Activated naive CD8-positive, alpha-beta T cell treated with anti-CD3 and anti-CD28 coated beads, Interleukin-2, amount 50 U/mL, for 24 hours (primary cell): Measurements from ENCODE around the gene LCMT2.

Source experiments
- ATAC-seq: fragments of 150-1000 bp; cut with Tn5 transposase; one replicate; pipeline ENCODE4 v1.10.0; 2021
- DNase-seq: peaks from one replicate; pipeline ENCODE4 v3.0.0; 2021
- H3K27ac Mint-ChIP-seq: one replicate; pipeline ENCODE4 v1.8.0; 2021; ENCODE audit warnings: mild to moderate bottlenecking, mixed read lengths
- H3K27me3 Mint-ChIP-seq: one replicate; pipeline ENCODE4 v1.8.0; 2021; ENCODE audit warnings: mixed read lengths
- H3K36me3 Mint-ChIP-seq: one replicate; pipeline ENCODE4 v1.8.0; 2021; ENCODE audit warnings: low read depth, mixed read lengths
- H3K4me1 Mint-ChIP-seq: one replicate; pipeline ENCODE4 v1.8.0; 2021; ENCODE audit warnings: mixed read lengths
- H3K4me3 Mint-ChIP-seq: one replicate; pipeline ENCODE4 v1.8.0; 2021; ENCODE audit warnings: mild to moderate bottlenecking, moderate library complexity, mixed read lengths
- H3K9me3 Mint-ChIP-seq: one replicate; pipeline ENCODE4 v1.8.0; 2021; ENCODE audit warnings: mixed read lengths

LCMT2 gene

DNA sequence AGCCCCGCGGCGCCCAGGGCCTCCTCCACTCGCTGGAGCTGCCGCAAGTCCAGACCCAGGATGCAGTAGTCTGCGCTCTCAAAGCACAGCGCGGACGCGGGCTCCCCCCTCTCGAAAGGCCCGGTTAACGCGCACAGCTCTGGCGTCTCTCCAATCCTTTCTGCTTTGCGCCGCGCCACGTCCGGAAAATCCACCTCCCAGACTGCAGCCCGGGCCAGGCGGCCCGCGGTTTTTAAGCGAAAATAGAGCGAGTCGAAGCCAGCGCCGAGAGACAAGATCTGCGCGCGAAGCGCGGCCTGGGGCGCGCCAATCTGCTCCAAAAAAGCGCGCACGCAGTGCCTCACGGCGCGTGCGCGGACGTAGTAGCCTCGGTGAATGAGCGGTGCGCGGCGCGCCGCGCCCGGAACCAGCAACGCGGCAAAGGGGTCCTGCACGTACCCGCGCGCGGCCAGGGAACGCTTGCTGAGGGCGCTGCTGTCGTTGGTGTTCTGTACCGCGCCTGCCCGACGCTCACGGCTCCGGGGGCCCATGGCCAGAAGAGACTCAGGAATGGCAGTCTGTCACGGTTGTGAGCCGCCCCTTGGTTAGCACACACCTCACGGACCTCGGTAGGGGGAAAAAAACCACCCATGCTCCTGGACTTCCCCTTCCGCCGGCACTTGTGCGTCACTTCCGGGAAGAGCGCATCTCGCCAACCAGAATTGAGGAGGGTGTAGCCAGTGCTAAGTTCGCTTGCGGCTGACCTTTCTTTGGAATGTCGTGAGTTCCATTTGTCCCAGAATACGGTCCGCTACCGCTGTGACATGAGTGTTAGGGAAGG is at the start of gene LCMT2:
Gene LCMT2 (minus strand): TSS at position 614 of the 820 bp plus-strand sequence. CDS start 84 bp downstream, at position 530.
- Mint-ChIP-seq H3K4me3 (peak within 1 kb of the TSS; percentile 91), H3K9me3 (no peaks in the 10 kb centered on the region), H3K36me3 (peaks cover 41% of the 10 kb centered on the region), H3K27me3 (no peaks in the 10 kb centered on the region), H3K4me1 (peaks cover 34% of the 10 kb centered on the region), H3K27ac (peak within 1 kb of the TSS; percentile 96)
- ATAC-seq (peak; percentile 94), DNase-seq (peak; percentile 90)

DNA sequence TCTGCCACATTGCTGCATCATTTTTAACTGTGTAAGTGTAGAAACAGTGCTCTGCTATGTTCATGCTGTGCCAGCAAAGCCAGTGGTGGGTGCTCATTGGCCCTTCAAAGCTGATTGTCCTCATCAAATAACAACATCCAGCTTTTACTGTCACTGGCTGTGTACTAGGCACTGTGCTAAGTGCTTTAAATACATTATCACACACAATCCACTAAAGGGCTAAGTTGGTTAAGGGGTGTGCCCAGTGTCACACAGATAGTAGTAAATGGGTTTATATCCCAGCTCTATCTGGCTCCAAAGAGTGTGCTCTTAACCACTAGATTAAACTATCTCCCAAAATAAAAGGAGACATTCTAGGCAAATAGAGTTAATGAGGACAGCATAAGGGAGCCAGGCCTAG is 48.2 kb upstream of the LCMT2 start:
- peaks cover 43% of the 10 kb centered on the region for H3K36me3 Mint-ChIP-seq
- ATAC-seq (no peak), DNase-seq (no peak)
- H3K9me3 Mint-ChIP-seq, result no peaks in the 10 kb centered on the region
- no peak overlapping the region for H3K27ac Mint-ChIP-seq
- peaks cover 4% of the 10 kb centered on the region for H3K4me1 Mint-ChIP-seq
- H3K4me3 Mint-ChIP-seq, result no peak overlapping the region
- no peaks in the 10 kb centered on the region for H3K27me3 Mint-ChIP-seq

DNA sequence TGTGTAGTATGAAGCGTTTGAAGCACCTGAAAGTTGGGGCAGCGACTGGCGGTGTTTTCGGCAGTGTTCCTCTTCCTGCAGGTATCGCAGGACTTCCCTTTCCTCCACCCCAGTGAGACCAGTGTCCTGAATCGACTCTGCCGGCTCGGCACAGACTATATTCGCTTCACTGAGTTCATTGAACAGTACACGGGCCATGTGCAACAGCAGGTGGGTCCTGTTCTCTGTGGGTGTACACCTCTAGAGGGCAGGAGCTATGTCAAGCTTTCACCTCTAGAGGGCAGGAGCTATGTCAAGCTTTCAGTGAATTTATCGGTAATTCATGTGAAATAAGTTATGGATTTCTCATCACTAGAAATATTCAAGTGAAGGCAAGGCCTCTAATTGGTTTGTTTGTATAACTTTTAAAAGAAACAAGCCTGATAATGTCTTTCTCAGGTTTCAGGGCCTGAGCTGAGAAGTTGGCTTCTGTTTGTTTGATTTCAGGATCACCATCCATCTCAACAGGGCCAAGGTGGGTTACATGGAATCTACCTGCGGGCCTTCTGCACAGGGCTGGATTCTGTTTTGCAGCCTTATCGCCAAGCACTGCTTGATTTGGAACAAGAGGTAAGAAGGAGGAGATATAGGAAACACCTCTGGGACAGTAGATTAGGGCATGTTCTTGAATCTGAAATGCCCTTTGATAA is 45.8 kb upstream of the LCMT2 start:
- H3K4me3 Mint-ChIP-seq, result no peak overlapping the region
- peaks cover 22% of the 10 kb centered on the region for H3K4me1 Mint-ChIP-seq
- no peaks in the 10 kb centered on the region for H3K27me3 Mint-ChIP-seq
- peaks cover 39% of the 10 kb centered on the region for H3K36me3 Mint-ChIP-seq
- ATAC-seq (peak; percentile 67), DNase-seq (peak; percentile 21)
- no peak overlapping the region for H3K27ac Mint-ChIP-seq
- H3K9me3 Mint-ChIP-seq, result no peaks in the 10 kb centered on the region

DNA sequence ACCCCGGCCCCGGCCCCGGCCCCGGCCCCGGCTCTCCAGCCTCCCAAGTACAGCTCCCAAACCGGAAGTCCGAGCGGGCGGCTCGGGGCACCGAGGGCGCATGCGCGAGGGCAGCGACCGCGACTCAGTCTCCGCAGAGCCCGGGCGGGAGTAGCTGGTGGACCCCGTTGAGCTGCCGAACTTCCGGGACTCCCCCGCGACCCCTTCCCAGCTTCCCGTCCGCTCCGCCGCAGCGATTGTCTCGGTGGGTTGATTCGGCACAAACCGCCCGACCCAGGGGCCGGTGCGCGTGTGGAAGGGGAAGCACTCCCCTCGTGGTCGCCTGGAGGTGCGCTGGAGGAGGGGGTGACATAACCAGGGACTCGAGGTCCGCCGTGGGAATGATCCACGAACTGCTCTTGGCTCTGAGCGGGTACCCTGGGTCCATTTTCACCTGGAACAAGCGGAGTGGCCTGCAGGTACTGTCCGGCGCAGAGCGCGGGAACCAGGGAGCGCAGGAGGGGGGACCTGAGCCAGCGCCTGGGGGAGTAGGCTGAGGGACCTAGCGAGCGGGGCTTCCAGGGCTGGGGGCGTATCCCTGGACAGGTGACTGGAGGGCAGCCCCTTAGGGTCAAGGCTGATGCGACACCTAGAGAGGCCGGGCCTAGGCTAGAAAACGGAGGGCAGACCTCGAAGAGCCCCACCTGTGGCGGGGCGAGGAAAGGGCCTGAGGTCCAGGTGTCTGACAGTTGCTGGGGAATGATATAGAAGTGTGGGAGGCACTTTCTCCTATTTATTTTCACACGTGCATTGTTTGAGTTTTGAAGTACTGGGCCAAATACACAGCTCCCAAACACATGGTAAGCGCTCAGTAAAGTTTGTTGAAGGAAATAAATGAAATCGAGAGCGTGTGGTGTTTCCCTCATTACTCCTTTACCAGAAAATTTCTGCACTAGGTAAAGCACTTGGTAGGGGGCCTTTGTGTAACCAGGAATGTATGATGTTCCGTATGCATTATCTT is 40.9 kb upstream of the LCMT2 start, which contains the start of the genes TUBGCP4 and ZSCAN29:
Gene TUBGCP4 (plus strand): TSS at position 127 of the 1,000 bp plus-strand sequence. CDS start 254 bp downstream, at position 381.
Gene ZSCAN29 (minus strand): TSS at position 69 of the 1,000 bp plus-strand sequence. CDS start 1,130 bp downstream, outside the sequence.
- Mint-ChIP-seq H3K9me3 (peaks cover 22% of the 10 kb centered on the region), H3K4me3 (peak within 1 kb of the TSS; percentile 90), H3K27ac (peak within 1 kb of the TSS; percentile 81), H3K36me3 (peaks cover 43% of the 10 kb centered on the region), H3K27me3 (no peaks in the 10 kb centered on the region), H3K4me1 (peaks cover 48% of the 10 kb centered on the region)
- ATAC-seq (peak; percentile 93), DNase-seq (peak; percentile 85)

DNA sequence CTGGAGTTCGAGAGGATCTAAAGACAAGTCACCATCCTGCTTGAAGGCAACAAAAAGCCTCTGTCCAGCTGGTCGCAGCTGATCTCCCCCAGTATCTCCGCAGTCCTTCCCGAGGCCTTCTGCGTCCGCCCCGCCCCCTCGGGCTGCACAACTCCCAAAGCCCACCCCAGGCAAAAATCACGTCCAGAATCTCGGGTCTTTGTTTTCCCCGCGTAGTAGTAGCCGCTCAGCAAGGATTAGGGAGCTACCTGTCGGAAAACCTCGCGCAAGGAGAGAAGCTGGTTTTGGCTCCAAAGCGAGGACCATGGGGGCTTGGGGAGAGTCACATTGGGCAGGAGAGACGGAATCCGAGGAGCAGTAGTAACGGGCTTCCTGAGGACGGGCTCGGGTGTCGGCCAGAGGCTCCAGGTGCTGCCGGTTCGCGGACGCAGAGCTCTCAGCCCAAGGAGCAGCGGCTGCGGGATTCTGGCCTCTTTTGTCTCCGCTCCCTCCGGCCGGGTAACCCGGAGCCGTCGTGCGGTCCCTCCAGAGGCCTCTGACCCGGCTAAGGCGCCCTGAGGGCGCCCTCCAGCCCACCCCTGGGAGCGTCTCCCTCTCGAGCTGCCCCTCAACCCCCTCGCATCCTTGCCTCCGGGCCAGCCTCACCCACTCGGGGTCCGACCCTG is 40.1 kb upstream of the LCMT2 start:
- Mint-ChIP-seq H3K36me3 (peaks cover 48% of the 10 kb centered on the region), H3K4me3 (peak overlapping the region; percentile 90), H3K4me1 (peaks cover 49% of the 10 kb centered on the region), H3K27me3 (no peaks in the 10 kb centered on the region), H3K27ac (peak overlapping the region; percentile 81), H3K9me3 (peaks cover 24% of the 10 kb centered on the region)
- ATAC-seq, result peak; percentile 60
- DNase-seq, result peak; percentile 9

DNA sequence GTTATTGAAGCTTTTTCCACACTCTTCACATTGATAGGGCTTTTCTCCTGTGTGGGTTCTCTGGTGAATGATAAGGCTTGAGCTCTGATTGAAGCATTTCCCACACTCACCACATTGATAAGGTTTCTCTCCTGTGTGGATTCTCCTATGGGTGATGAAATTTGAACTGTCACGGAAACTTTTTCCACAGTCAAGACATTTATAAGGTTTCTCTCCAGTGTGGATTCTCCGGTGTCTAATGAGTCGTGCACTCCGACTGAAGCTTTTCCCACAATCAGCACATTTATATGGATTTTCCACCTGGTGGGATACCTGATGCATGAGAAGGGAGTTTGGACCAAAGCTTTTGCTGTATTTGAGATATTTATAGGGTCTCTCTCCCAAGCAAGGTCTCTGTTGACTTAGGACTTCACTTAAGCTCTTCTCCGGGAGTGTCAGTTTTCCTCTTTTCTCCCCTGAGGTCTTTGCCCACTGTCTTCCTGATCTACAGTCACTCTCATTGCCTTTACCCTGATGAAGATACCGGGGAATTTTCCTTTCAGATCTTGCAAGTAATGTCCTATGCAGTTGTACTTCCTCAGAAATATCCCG is 31.0 kb upstream of the LCMT2 start:
- Mint-ChIP-seq H3K27me3 (no peaks in the 10 kb centered on the region), H3K36me3 (peaks cover 92% of the 10 kb centered on the region), H3K27ac (no peak overlapping the region)

DNA sequence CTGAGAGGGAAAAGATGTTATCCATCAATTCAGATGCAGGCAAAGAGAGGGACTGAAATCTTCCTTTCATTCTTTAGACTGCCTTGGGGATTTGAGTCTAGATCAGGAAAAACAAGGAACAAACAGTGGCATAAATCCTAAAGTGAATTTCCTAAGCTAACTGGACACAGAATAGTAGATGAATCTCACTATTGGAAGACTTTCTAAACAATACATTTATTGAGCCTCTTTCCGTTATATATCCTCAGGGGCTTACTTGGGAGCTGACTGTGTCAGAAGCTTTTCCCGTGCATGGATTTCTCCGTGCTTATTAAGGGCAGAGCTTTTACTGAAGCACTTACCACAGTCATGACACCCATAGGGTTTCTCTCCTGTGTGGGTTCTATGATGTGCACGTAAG is 30.4 kb upstream of the LCMT2 start:
- no peak overlapping the region for H3K4me3 Mint-ChIP-seq

More for the DNA sequence above, 31.0 kb upstream of the LCMT2 start:
- H3K9me3 Mint-ChIP-seq, result peaks cover 59% of the 10 kb centered on the region
- ATAC-seq (no peak), DNase-seq (no peak)
- H3K4me1 Mint-ChIP-seq, result peaks cover 4% of the 10 kb centered on the region
- no peak overlapping the region for H3K4me3 Mint-ChIP-seq

DNA sequence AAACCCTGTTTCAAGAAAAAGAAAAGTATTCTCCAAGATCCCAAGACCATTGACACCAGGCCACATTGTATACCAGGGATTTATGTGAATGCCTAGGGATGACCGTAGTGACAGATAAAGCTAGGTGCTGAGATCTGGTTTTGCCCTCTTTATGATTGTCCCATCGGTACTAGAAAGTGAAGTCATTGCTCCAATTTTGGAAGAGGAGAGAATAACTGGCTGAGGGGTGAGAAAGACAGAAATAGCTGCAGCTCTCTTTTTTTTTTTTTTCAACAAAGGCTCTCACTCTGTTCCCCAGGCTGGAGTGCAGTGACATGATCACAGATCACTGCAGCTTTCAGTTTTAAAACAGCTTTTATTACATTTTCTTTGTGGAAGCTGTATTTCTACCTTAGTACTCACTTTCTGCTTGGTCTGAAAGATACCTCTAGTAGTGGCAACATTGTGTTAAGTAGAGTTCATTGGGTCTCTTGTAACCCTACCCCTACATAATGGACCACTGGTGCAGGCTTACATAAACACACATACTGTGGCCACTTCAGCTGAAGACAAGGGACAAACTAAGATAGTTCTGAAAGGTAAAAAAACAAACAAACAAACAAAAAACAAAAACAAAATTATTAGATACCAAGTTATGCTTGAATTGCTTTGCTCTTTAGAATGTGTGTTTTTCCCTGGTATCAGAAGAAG is 22.5 kb upstream of the LCMT2 start:
- no peak for DNase-seq
- Mint-ChIP-seq H3K4me3 (no peak overlapping the region), H3K27ac (no peak overlapping the region), H3K36me3 (peaks cover 39% of the 10 kb centered on the region), H3K4me1 (peaks cover 9% of the 10 kb centered on the region), H3K9me3 (peaks cover under 1% of the 10 kb centered on the region), H3K27me3 (no peaks in the 10 kb centered on the region)
- no peak for ATAC-seq

More for the DNA sequence above, 30.4 kb upstream of the LCMT2 start:
- H3K27me3 Mint-ChIP-seq, result no peaks in the 10 kb centered on the region
- no peak overlapping the region for H3K27ac Mint-ChIP-seq
- peaks cover under 1% of the 10 kb centered on the region for H3K4me1 Mint-ChIP-seq
- ATAC-seq (no peak), DNase-seq (no peak)
- peaks cover 55% of the 10 kb centered on the region for H3K9me3 Mint-ChIP-seq
- peaks cover 91% of the 10 kb centered on the region for H3K36me3 Mint-ChIP-seq

DNA sequence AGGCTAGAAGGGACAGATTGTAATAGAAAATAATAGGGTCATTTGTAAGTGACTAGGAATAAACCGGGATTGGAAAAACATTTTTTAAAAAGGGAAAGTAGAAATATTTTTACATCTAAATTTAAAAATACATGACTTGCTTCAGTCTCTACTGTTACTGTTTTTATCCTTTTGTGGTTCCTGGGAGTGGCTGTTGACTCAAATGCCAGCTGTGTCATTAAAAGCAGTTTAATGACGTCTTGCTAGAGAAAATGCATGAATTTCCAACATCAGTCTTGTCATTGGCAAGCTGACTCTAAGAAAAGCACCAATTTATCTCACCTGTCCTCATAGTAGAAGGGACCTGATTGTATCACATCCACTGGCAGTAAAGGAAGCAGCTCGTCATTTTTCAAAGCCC is 16.7 kb upstream of the LCMT2 start:
- H3K36me3 Mint-ChIP-seq, result peaks cover 24% of the 10 kb centered on the region
- H3K27me3 Mint-ChIP-seq, result no peaks in the 10 kb centered on the region
- ATAC-seq, result no peak
- H3K4me1 Mint-ChIP-seq, result no peaks in the 10 kb centered on the region
- no peak overlapping the region for H3K27ac Mint-ChIP-seq
- DNase-seq, result no peak
- no peak overlapping the region for H3K4me3 Mint-ChIP-seq
- H3K9me3 Mint-ChIP-seq, result no peaks in the 10 kb centered on the region

DNA sequence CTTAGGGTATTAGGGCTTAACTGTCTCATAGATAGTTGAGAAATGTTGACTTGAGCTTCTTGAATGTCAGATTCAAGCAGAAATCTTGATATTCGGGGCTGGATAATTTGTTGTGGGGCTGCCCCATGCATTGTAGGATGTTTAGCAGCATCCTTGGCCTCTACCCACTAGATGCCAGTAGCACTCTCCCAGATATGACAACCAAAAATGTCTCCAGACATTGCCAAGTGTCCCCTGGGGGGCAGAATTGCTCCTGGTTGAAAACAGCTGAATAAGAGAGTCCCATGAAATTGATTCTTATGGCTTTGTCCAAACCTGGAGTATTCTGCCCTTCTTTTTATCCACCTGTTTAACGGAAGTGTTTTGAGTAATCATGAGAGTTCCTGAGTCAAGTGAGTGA is 15.9 kb upstream of the LCMT2 start:
- Mint-ChIP-seq H3K9me3 (no peaks in the 10 kb centered on the region), H3K27ac (no peak overlapping the region), H3K4me3 (no peak overlapping the region), H3K27me3 (no peaks in the 10 kb centered on the region), H3K36me3 (peaks cover 24% of the 10 kb centered on the region), H3K4me1 (no peaks in the 10 kb centered on the region)
- DNase-seq, result no peak
- no peak for ATAC-seq

- ATAC-seq, result peak; percentile 12
Measured at GRCh38 chr15:43330780-43331087, 361 bp upstream of the LCMT2 start.

DNA sequence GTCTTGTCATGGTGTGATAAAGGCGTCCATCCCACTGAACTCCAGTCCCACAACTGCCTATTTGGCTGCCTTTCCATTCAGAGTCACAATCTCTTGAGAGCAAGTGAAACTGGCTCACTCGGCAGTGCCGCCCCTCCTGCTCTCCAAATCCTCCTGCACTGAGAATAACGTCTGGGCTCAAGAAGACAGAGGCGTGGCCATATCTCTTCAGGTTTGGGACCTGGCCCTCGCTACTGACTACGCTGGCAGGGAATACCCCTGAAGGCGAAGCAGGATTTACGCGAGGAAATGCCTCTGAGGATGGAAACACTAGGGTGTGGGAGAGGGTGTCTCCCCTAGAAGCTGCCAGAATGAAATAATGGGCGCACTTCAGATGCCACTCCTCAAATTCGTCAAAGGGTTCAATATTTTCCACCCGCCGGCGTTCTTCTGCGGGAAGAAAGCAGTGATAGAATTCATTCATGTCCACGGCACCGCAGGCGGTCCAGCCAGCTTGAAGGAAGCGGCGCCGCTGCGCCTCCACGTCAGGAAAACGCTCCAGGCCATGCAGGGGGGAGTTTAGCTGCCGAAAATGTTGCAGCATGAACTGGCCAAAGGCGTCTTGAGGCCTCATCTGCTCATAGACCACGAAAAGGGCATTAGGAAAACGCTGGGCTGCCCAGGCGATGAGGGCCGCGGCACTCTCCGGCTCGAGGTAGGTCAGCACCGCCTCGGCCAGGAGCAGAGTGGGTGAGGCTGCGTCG is 985 bp downstream of the LCMT2 start:
- peaks cover 38% of the 10 kb centered on the region for H3K36me3 Mint-ChIP-seq
- peak overlapping the region; percentile 91 for H3K4me3 Mint-ChIP-seq
- H3K27ac Mint-ChIP-seq, result peak overlapping the region; percentile 96
- H3K27me3 Mint-ChIP-seq, result no peaks in the 10 kb centered on the region
- no peaks in the 10 kb centered on the region for H3K9me3 Mint-ChIP-seq
- H3K4me1 Mint-ChIP-seq, result peaks cover 34% of the 10 kb centered on the region
- DNase-seq (peak; percentile 4), ATAC-seq (no peak)

More at GRCh38 chr15:43330780-43331087, 361 bp upstream of the LCMT2 start:
- H3K27me3 Mint-ChIP-seq, result no peaks in the 10 kb centered on the region
- no peaks in the 10 kb centered on the region for H3K9me3 Mint-ChIP-seq
- H3K36me3 Mint-ChIP-seq, result peaks cover 44% of the 10 kb centered on the region
- DNase-seq, result no peak
- peaks cover 34% of the 10 kb centered on the region for H3K4me1 Mint-ChIP-seq
- peak overlapping the region; percentile 91 for H3K4me3 Mint-ChIP-seq
- peak overlapping the region; percentile 96 for H3K27ac Mint-ChIP-seq
